ENCODE measurements around the gene TRIM50. TPM values are rescaled to one million over a fixed set of nuclear protein-coding genes. Genes with fewer than 3 reads are reported as not detected.
"Not testable (repeated sequence)": the region's sequence is repeated elsewhere in the genome, so short reads cannot be mapped to it uniquely, and the experiment has no call there.

TRIM50 gene
- total RNA-seq, 1 experiment from 2014 or later = not detected

- no peak for TF ChIP-seq TCF7L2 (IDR thresholded peaks at IDR 0.05; ENCODE audit: low read depth, low read length)
- TF ChIP-seq POLR2AphosphoS5 (IDR thresholded peaks at IDR 0.05; ENCODE audit: low read depth, low read length) = no peak
- no peak for TF ChIP-seq SIN3A (IDR thresholded peaks at IDR 0.05; ENCODE audit: borderline replicate concordance, insufficient read depth, low read depth, low read length)
- TF ChIP-seq REST (IDR thresholded peaks at IDR 0.05; ENCODE audit: insufficient read depth in 1 of 2, low read depth in 2 of 2, low read length in 1 of 2) = no peak
- TF ChIP-seq CTCF (IDR thresholded peaks at IDR 0.05) = no peak
- in situ Hi-C loops (cut with HindIII; ENCODE audit: low pct_unique_long_range_greater_than_20kb, low sequenced_read_pairs) = no loop called here
- ATAC-seq (no peak), DNase-seq (ENCODE audit: low read depth, low spot score) (no peak)
- Histone ChIP-seq H3K4me3 (ENCODE audit: low read depth in 2 of 2, low read length in 2 of 2) (no peak overlapping the region), H3K4me1 (ENCODE audit: control insufficient read depth, insufficient read depth, low read length) (no peaks in the 10 kb centered on the region), H3K9me3 (ENCODE audit: control insufficient read depth, insufficient read depth, low read depth, low read length) (no peaks in the 10 kb centered on the region), H3K36me3 (ENCODE audit: control insufficient read depth, insufficient read depth, low read length) (no peaks in the 10 kb centered on the region; the same call in 1 of the 2 replicates), H3K27me3 (ENCODE audit: control insufficient read depth, insufficient read depth, low read length) (no peaks in the 10 kb centered on the region), H3K27ac (ENCODE audit: low read length) (no peak overlapping the region)
- CTCF ChIA-PET = interaction anchor here (0.7 kb wide), 1 partner anchor 10 kb away, joined by 3 read pairs; no protein-coding TSS in a partner anchor
- intact Hi-C loops (cut with micrococcal nuclease; ENCODE audit: unreplicated experiment) = no loop called here
- POLR2A ChIA-PET = no interaction called here
- no TSS peak for BruUV-seq (replicated peaks)
These were observed 14.4 kb downstream of the TRIM50 start for GRCh38 chr7:73313521-73313906.

- TF ChIP-seq REST (IDR thresholded peaks at IDR 0.05; ENCODE audit: insufficient read depth in 1 of 2, low read depth in 2 of 2, low read length in 1 of 2) = no peak
- TF ChIP-seq TCF7L2 (IDR thresholded peaks at IDR 0.05; ENCODE audit: low read depth, low read length) = no peak
- TF ChIP-seq SIN3A (IDR thresholded peaks at IDR 0.05; ENCODE audit: borderline replicate concordance, insufficient read depth, low read depth, low read length) = no peak
- TF ChIP-seq POLR2AphosphoS5 (IDR thresholded peaks at IDR 0.05; ENCODE audit: low read depth, low read length) = no peak
- no peak for TF ChIP-seq CTCF (IDR thresholded peaks at IDR 0.05)
- intact Hi-C loops (cut with micrococcal nuclease; ENCODE audit: unreplicated experiment) = no loop called here
These were observed 14.9 kb downstream of the TRIM50 start for GRCh38 chr7:73312831-73313520.

GRCh38 chr7:73311421-73311820 is 16.5 kb downstream of the TRIM50 start:
- H3K9me3 ChIP-seq (ENCODE audit: control insufficient read depth, insufficient read depth, low read depth, low read length); intact Hi-C loops (cut with micrococcal nuclease; ENCODE audit: unreplicated experiment); H3K36me3 ChIP-seq (ENCODE audit: control insufficient read depth, insufficient read depth, low read length); H3K27ac ChIP-seq (ENCODE audit: low read length); BruUV-seq (replicated peaks); CTCF ChIA-PET; H3K4me1 ChIP-seq (ENCODE audit: control insufficient read depth, insufficient read depth, low read length); ATAC-seq; H3K4me3 ChIP-seq (ENCODE audit: low read depth in 2 of 2, low read length in 2 of 2); in situ Hi-C loops (cut with HindIII; ENCODE audit: low pct_unique_long_range_greater_than_20kb, low sequenced_read_pairs); DNase-seq (ENCODE audit: low read depth, low spot score); H3K27me3 ChIP-seq (ENCODE audit: control insufficient read depth, insufficient read depth, low read length); POLR2A ChIA-PET: not testable (repeated sequence)

More at GRCh38 chr7:73312831-73313520, 14.9 kb downstream of the TRIM50 start:
- Histone ChIP-seq H3K36me3 (ENCODE audit: control insufficient read depth, insufficient read depth, low read length) (no peaks in the 10 kb centered on the region; the same call in 1 of the 2 replicates), H3K4me1 (ENCODE audit: control insufficient read depth, insufficient read depth, low read length) (no peaks in the 10 kb centered on the region), H3K9me3 (ENCODE audit: control insufficient read depth, insufficient read depth, low read depth, low read length) (no peaks in the 10 kb centered on the region), H3K4me3 (ENCODE audit: low read depth in 2 of 2, low read length in 2 of 2) (no peak overlapping the region), H3K27me3 (ENCODE audit: control insufficient read depth, insufficient read depth, low read length) (no peaks in the 10 kb centered on the region), H3K27ac (ENCODE audit: low read length) (no peak overlapping the region)
- ChIA-PET POLR2A (no interaction called here), CTCF (no interaction called here)
- in situ Hi-C loops (cut with HindIII; ENCODE audit: low pct_unique_long_range_greater_than_20kb, low sequenced_read_pairs) = no loop called here
- no peak for DNase-seq (ENCODE audit: low read depth, low spot score)
- no TSS peak for BruUV-seq (replicated peaks)
- ATAC-seq = no peak
